HepG2 (cell line): ENCODE results near the gene SEMA3F. TPM values are rescaled to one million over a fixed set of nuclear protein-coding genes. Genes with fewer than 3 reads are reported as not detected.
A peak's percentile ranks its signal among the peaks of the same experiment; 100 is the strongest.

ENCODE experiments used
- ATRX ChIP-seq: sonication (generic); formaldehyde crosslinking; IDR thresholded peaks from 2 replicates; pipeline ENCODE4 v1.4.0; 2020; ENCODE audit warnings: missing genetic modification reagents, borderline replicate concordance
- CHD4 ChIP-seq: fragments of 200-600 bp; sonication (generic); IDR thresholded peaks from 2 replicates; pipeline ENCODE4 v1.7.0; 2017; ENCODE audit warnings: mild to moderate bottlenecking, low read length, borderline replicate concordance
- CTCF ChIP-seq: sonication (generic); formaldehyde crosslinking; IDR thresholded peaks from 2 replicates; pipeline ENCODE4 v1.5.0; 2020; ENCODE audit warnings: mild to moderate bottlenecking, missing genetic modification reagents, moderate library complexity
- FOXK2 ChIP-seq: fragments of 450-650 bp; IDR thresholded peaks from 2 replicates; pipeline ENCODE4 v1.6.1; 2016
- HOXA9 ChIP-seq: sonication (generic); formaldehyde crosslinking; IDR thresholded peaks from 2 replicates; pipeline ENCODE4 v1.8.1; 2022; ENCODE audit warnings: missing genetic modification reagents, mild to moderate bottlenecking, moderate library complexity, borderline replicate concordance
- MBD4 ChIP-seq: IDR thresholded peaks from 2 replicates; pipeline ENCODE4 v1.6.1; 2012; ENCODE audit warnings: low read length, inconsistent platforms, borderline replicate concordance
- MXD1 ChIP-seq: sonication (generic); formaldehyde crosslinking; IDR thresholded peaks from 2 replicates; pipeline ENCODE4 v1.4.0; 2020; ENCODE audit warnings: mild to moderate bottlenecking, missing genetic modification reagents
- NONO ChIP-seq, 2 experiments: fragments of 450-650 bp in 1 of 2; sonication (generic) in 1 of 2; formaldehyde crosslinking in 1 of 2; IDR thresholded peaks in 1 of 2; conservative IDR thresholded peaks in 1 of 2; 2 replicates each; pipeline versions ENCODE4 v1.6.1 to v1.8.0; 2017 to 2022; ENCODE audit warnings: mild to moderate bottlenecking in 1 of 2, missing genetic modification reagents in 1 of 2, moderate library complexity in 1 of 2
- NR1H2 ChIP-seq: sonication (generic); formaldehyde crosslinking; IDR thresholded peaks from 2 replicates; pipeline ENCODE4 v1.8.1; 2022; ENCODE audit warnings: low read depth, missing genetic modification reagents, borderline replicate concordance
- NRL ChIP-seq: sonication (generic); formaldehyde crosslinking; IDR thresholded peaks from 2 replicates; pipeline ENCODE4 v1.5.0; 2020; ENCODE audit warnings: missing genetic modification reagents, mild to moderate bottlenecking, moderate library complexity, borderline replicate concordance
- REST ChIP-seq, 2 experiments: IDR thresholded peaks; 2 replicates each; pipeline ENCODE4 v1.6.1; 2011 to 2012; ENCODE audit warnings: low read length in 2 of 2, borderline replicate concordance in 1 of 2, low read depth in 1 of 2, mild to moderate bottlenecking in 1 of 2, moderate library complexity in 1 of 2
- RNF2 ChIP-seq: fragments of 450-650 bp; conservative IDR thresholded peaks from 2 replicates; pipeline ENCODE4 v1.6.1; 2016; ENCODE audit warnings: low read depth
- SALL2 ChIP-seq: sonication (generic); formaldehyde crosslinking; IDR thresholded peaks from 2 replicates; pipeline ENCODE4 v1.8.1; 2023; ENCODE audit warnings: mild to moderate bottlenecking, missing genetic modification reagents, inconsistent platforms
- SP140L ChIP-seq: sonication (generic); formaldehyde crosslinking; IDR thresholded peaks from 2 replicates; pipeline ENCODE4 v1.4.0; 2020; ENCODE audit warnings: missing genetic modification reagents, borderline replicate concordance
- TEF ChIP-seq: sonication (generic); formaldehyde crosslinking; IDR thresholded peaks from 2 replicates; pipeline ENCODE4 v1.5.0; 2020; ENCODE audit warnings: missing genetic modification reagents
- TFE3 ChIP-seq: IDR thresholded peaks from 2 replicates; pipeline ENCODE4 v1.6.1; 2016
- ZFP90 ChIP-seq: sonication (generic); formaldehyde crosslinking; IDR thresholded peaks from 2 replicates; pipeline ENCODE4 v1.8.0; 2022; ENCODE audit warnings: missing genetic modification reagents, mild to moderate bottlenecking, inconsistent platforms, borderline replicate concordance
- ZNF235 ChIP-seq: sonication (generic); formaldehyde crosslinking; IDR thresholded peaks from 2 replicates; pipeline ENCODE4 v1.8.1; 2023; ENCODE audit warnings: mild to moderate bottlenecking, missing genetic modification reagents, borderline replicate concordance
- ZNF598 ChIP-seq: sonication (generic); formaldehyde crosslinking; IDR thresholded peaks from 2 replicates; pipeline ENCODE4 v1.5.1; 2020; ENCODE audit warnings: mild to moderate bottlenecking, missing genetic modification reagents, borderline replicate concordance
- ZNF816 ChIP-seq: sonication (generic); formaldehyde crosslinking; IDR thresholded peaks from 2 replicates; pipeline ENCODE4 v1.8.0; 2022; ENCODE audit warnings: missing genetic modification reagents, mild to moderate bottlenecking, borderline replicate concordance
- polyA plus RNA-seq, 8 experiments: library from polyadenylated mRNA; depleted of rRNA in 3 of 8; stranded (reverse) in 7 of 8; unstranded in 1 of 8; fragments of >200 nt; fragmentation: Illumina TruSeq in 4 of 8; extraction: Trizol in 4 of 8; gene quantifications; 2 replicates each; pipeline versions ENCODE4 v1.2.1 to v1.2.3, GENCODE V29; 2011 to 2016; ENCODE audit warnings: low read depth in 4 of 8, missing spikeins in 1 of 8, mixed read lengths in 1 of 8; ENCODE audit not compliant: insufficient read depth in 1 of 8
- total RNA-seq, 5 experiments: library from RNA; depleted of rRNA; stranded (reverse); fragments of >200 nt; fragmentation: Illumina TruSeq; extraction: Trizol; gene quantifications; 2 replicates each; pipeline ENCODE4 v1.2.3, GENCODE V29; 2016; ENCODE audit warnings: low read depth in 1 of 5

SEMA3F gene
- total and polyA plus RNA-seq, 2 of the 13 experiments (the other 11 are each of a cell fraction or from before 2014, with no cell fraction given), result 7.6 to 17.2 TPM

- TF ChIP-seq NRL (no peak; the same call in 1 of the 2 replicates), REST (IDR thresholded peaks at IDR 0.05; ENCODE audit: borderline replicate concordance in 1 of 2, low read depth in 1 of 2, low read length in 2 of 2) (peak in 1 of 2 experiments; percentile 10; a peak in 1 of 4 replicates), NONO (IDR thresholded peaks at IDR 0.05) (no peak), NONO (CRISPR knock-in tag; conservative IDR thresholded peaks at IDR 0.05) (peak; percentile 82; the same call in 1 of the 2 replicates), FOXK2 (no peak), MXD1 (CRISPR knock-in tag) (no peak), ZNF598 (peak; percentile 75; the same call in 1 of the 2 replicates), CTCF (no peak), RNF2 (no peak), SP140L (CRISPR knock-in tag) (no peak), CHD4 (no peak), TEF (no peak), ZNF235 (CRISPR knock-in tag) (0 out of 2 replicates have a peak, but pooled peaks have one; percentile 24), MBD4 (no peak), SALL2 (CRISPR knock-in tag) (no peak), NR1H2 (CRISPR knock-in tag) (no peak), ZNF816 (CRISPR knock-in tag) (no peak), HOXA9 (peak; percentile 20; the same call in 1 of the 2 replicates), TFE3 (CRISPR knock-in tag) (no peak), ZFP90 (CRISPR knock-in tag) (no peak), ATRX (CRISPR knock-in tag) (no peak)
These were observed 55.6 kb downstream of the SEMA3F start (continued) for GRCh38 chr3:50210510-50211367.
